Amniotic stem cell (primary cell): ENCODE measurements around the gene TRPC1.
"Not testable (repeated sequence)": the region's sequence is repeated elsewhere in the genome, so short reads cannot be mapped to it uniquely, and the experiment has no call there.

ENCODE experiments used
- DNase-seq: peaks from one replicate; lab custom pipeline; 2025; lab: John Stamatoyannopoulos, UW

Gene TRPC1

DNA sequence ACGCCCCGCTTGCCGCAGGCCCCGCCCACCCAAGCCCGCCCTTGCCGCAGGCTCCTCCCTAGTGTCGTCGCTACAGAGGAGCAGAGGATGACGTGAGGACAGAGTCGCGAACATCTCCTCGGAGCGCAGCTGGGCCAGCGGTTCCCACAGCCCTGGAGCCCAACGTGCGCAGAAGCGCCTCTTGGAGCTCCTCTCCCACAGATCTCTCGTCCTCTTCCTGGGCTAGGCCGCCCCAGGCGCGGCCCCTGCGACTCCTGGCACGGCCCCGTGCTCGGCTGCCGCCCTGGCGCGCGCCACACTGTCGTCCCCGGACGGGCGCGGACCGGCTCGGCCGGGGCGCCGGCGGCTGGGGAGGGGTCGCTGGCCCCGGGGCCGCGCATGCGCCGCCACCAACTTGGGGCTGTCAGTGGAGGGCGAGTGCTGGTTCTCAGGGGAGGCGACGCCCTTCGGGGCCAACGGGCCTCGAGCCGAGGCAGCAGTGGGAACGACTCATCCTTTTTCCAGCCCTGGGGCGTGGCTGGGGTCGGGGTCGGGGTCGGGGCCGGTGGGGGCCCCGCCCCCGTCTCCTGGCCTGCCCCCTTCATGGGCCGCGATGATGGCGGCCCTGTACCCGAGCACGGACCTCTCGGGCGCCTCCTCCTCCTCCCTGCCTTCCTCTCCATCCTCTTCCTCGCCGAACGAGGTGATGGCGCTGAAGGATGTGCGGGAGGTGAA lies at the start of gene TRPC1:
Gene TRPC1 (plus strand): TSS at position 67 of the 714 bp plus-strand sequence. CDS start 526 bp downstream, at position 593.
- DNase-seq = peak; percentile 37

DNA sequence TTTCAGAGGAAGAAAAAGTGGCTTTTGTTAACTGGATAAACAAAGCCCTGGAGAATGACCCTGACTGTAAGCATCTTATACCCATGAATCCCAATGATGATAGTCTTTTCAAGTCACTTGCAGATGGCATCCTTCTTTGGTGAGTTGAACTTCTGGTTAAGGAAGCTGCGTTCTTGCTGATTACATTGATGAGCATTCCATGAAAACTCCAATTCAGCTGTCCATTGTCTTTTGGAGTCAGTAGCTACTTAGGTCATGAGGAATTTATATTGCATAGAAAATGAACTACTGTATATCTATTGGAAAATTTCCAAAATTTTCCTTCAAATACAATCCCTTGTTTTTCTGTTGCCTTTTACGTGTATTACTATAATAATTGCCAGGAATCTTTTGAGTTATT lies 47.7 kb upstream of the TRPC1 start:
- no peak for DNase-seq

DNA sequence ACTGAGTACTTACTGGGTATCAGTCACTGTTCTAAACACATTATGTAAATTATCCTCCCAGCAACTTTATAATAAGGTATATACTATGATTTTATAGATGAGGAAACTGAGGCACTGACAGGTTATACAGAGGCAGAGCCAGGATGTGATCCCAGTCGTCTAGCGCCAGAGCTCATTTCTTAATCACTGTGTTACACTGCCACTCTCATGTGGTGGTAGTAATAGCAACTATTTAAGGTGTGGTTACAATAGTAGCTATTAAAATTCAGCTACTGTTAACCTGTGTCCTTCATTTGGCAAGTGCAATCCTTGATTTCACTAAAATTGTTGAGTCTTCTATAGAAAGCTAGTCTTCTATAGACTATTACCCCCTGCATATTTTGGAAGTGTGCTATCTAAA lies 43.1 kb upstream of the TRPC1 start:
- no peak for DNase-seq

DNA sequence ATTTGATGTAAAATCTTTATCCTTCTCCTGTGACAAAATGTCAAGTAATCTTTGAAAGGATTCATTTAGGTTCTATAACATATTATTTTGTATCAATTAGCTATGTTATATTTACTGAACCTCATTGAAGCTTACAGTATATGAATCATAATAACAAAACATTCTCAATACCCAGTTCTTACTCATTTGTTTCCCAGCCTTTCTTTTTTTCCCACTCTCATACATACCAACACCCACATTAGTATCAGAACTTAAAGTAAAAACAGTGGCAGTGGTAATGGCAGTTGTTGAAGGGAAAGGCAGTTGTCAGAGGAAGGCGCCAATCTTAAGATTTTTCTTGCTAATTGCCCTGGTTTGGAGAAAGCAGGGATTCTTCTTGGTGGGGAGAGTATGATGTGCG lies 33.2 kb upstream of the TRPC1 start:
- DNase-seq = no peak

DNA sequence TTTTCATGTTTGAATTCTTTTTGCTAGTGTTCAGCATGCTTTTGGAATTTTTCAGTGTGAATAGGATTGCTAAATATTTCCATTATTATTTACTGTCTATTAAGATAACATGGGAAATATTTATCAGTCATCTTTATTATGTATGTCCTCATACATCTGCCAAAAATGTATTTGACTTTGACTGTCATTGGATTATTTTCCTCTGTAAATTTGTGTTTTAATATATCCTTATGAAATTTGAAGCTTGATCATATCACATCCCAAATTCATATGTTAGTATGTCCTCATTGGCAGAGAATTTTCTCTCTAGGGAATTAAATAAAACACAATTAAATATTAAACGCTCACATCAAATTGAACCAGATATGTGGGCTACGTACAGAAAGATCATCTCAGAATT lies 32.3 kb upstream of the TRPC1 start:
- DNase-seq = no peak

DNA sequence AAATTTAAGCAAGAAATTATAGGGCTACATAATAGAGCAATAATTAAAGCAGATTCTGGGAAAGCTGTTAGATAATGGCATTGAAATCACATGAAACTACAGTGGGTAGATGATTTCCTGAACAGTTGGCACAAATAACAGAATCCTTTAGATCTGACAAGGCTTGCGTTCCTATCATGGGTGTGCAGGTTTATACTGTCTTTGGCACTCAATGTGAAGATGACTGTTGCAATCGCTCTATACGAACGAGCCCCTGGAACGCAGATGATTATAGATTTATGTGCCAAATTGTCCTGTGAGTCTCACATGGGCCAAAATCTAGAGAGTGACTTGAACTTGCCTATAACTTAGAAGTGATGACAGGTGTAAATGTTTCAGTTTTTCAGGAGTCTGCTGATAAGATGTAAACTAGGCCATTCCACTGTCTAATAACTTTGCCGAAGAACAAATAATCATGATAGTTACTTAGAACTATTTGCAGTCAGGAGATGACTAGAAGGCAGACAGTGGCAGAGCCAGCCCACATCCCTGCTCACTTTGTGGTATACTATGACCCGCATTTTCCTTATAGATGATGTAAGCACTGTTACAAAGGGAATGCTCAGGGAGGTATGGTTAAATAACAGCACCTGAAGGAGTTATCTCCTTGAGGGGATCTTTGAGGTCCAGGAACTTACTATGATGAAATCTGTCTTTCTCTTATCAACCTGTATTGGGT lies 30.5 kb upstream of the TRPC1 start:
- DNase-seq = no peak

DNA sequence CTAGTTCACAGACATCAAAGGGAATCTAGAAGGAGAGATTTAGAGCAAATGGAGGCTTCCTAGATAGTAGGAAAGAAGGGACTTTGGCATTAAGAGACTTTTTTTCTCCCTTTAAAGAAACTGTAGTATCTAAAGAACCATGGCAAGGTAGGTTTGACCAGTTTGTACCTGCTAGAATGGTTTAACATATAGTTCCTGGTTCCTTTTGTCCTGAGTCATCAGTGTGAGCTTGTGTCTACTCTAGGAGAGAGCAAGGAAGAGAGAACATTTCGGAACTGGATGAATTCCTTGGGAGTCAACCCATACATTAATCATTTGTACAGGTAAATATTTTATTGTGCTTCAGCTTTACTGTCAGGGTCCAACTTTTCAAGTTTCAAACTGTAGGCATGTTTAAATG lies 29.6 kb upstream of the TRPC1 start:
- no peak for DNase-seq

DNA sequence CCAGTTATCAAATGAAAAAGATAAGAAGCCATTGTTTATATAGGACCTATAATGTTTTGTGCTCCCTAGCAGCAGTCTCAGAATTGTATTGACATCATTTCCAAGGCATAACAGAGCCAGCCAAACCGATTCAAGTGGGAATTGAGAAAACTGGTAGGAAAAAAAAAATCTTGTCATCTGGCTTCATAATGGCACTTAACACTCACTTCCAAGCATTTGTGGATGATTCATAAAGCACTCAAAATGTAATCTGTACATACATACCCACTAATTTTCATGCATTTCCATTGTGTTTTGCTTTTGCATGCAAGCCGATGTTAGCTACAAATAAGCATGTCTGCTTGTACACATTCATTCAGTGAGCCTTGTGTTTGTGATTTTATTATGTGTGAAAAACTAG lies 18.6 kb upstream of the TRPC1 start:
- no peak for DNase-seq

DNA sequence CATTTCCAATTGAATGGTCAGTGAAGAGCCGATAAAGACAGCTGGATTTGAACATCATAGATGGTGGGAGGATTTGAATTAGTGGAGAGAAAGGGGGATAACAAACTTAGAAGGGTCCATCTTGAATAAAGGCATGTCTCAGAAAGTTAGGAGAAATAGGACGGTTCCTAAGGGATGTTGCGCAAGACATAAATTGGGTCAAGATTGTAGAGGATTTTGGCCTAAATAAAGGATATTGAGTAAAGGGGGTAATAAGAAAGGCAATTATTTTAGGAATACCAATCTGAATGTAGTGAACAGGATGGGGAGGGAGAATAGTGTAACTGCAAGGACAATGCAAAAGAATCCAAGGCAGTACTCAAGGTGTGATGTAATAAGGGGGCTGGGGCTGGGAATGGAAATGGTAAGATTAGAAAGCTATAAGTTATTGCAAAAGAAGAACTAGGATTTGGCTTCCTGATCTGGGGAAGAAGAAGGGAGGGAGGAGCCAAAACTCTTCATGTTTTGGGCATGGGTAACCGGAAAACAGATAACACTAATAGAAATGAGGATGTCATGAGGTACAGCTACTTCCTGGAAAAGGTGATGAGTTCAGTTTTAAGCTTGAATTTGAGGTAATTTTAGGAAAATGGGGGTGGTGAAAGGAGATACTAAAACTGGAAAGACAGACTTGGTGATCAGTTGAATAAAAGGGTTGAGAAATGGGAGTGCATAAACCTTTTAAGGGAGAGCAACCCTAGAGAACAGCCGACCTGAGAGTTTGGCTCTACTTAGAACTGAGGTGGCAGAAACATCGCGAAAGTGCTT lies 17.3 kb upstream of the TRPC1 start:
- DNase-seq = no peak

DNA sequence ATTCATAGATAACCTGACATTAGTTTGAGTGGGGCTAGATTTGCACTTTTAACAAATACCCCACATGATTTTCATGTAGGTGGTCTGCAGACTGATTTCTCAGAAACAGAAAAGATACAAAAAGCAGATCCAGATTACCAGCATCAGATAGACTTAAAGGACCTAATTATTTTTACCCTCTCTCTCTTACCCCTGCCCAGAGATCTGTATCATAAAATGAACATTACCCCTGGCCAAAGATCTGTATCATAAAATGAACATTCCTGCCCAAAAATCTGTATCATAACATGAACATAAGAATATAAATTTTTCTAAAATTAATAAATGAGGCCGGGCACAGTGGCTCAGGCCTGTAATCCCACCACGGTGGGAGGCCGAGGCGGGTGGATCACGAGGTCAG lies 14.6 kb upstream of the TRPC1 start:
- no peak for DNase-seq

DNA sequence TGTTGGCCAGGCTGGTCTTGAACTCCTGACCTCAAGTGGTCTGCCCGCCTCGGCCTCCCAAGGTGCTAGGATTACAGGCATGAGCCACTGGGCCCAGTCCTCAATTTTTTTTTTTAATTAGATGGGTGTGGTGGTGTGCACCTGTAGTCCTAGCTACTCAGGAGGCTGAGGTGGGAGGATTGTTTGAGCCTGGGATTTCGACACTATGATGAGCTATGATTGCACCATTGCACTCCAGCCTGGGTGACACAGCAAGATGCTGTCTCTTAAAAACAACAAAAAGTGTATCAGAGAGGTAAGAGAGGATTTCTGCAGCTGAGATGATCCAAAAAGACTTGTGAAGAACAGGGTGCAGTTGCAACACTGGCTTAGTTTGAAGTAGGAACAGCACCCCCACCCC lies 9.0 kb upstream of the TRPC1 start:
- not testable (repeated sequence) for DNase-seq

DNA sequence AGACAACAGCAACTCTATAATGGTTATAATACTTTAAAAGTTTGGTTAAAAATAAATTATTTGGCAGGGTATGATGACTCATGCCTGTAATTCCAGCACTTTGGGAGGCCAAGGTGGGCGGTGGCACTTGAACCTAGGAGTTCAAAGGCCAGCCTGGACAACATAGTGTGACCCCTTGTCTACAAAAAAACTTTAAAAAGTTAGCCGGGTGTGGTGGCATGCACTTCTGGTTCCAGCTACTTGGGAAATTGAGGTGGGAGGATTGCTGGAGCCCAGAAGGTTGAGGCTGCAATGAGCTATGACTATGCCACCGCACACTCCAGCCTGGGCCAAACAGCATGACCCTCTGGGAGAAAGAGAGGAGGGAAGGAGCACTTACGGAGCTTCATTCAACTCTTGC lies 7.7 kb upstream of the TRPC1 start:
- no peak for DNase-seq

DNA sequence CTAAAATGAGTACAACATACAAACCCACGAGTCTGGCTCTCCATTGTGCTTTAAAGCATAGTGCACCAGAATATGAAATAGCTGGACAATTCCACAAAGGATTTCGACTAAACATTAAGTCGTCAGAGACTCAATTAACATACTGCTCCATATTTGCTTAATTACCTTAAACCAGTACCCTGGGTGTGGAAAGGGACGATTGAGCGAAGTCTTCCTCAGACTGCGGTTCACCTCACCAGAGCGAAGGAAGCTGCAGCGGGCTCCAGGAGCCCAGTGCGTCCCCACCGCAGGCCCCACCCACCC lies 218 bp upstream of the TRPC1 start:
- DNase-seq = no peak

DNA sequence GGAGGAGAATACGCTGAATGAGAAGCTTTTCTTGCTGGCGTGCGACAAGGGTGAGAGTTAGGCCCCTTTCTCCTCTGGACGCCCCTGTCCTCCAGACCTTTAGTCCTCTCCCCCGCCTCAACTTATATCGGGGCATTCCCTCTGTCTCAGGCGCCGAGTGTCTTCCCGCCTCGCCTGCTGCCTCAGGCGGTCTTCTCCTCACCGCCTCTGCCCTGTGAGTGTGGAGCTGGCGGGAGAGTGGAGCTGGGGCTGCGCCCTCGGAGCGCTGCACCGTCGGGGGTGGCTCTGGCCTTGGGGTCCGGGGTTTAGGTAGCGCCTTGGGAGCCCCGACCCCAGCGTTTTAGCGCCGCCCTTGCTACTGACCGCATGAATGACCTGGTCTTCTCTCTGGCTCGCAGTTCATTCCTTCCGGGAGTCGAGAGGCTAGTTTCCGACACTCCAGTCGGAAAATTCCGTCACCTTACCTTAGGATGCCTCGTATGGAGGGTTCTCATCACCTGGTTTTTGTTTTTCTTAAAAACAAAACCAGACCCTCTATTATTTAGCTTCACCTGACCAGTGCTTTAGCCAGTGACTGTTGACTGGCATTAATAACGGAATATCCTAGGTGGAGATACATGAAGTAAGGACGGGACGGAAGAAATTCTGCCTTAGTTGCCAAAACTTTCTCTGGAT lies 985 bp downstream of the TRPC1 start:
- no peak for DNase-seq

DNA sequence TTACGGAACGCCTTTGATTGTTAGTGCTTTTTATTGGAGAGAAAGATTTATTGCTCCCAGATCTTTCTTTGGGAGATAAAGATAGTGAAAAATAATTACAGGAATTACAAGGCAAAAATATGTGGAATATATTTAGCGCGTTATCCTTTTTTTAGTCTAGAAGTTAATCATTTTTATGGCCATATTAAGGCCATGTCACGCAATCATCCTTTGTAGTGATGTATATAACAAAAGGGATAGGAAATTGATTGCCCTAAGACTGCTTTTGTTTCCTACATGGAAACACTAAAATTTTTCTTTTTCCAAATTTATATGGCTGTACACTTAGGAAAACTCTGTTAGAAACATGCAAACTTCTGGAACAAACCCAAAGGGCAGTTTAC lies 1.5 kb downstream of the TRPC1 start:
- DNase-seq = no peak

DNA sequence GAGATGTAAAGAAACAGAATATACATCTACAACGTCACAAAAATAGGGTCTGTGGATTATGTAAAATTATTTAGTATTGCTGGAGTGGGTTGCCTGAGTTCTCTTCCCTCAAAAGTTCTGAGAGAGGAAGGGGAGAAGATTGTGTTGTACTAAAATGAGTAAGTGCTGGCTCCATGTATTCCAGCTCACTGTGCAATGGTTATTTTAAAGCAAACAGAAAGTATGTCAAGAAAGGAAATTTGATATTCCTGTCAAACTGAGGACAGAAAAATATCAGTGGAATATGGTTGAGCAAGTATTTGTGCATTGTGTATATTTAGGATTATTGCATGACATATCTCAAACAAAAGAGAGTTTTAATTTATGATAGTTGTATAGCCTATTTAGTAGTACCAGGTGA lies 2.2 kb downstream of the TRPC1 start:
- no peak for DNase-seq

DNA sequence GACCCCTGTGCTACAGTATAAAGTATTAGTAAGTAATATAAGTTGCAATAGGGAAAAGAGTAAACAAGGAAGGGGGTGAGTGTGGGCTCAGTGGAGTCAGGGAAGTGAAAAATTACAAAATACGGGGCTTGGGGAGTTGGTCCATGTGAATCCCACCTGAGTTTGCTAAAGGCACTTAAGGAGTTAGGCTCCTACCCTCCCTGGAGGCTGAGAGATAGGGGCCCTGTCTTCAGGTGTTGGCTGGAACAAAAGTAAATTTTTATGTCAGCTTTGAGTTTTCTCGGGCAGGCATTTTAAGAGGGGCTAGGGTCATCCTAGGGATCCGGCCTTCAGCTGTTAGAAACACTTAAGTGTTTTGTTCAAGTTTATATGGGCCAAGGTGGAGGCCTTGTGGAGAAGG lies 8.2 kb downstream of the TRPC1 start:
- no peak for DNase-seq

DNA sequence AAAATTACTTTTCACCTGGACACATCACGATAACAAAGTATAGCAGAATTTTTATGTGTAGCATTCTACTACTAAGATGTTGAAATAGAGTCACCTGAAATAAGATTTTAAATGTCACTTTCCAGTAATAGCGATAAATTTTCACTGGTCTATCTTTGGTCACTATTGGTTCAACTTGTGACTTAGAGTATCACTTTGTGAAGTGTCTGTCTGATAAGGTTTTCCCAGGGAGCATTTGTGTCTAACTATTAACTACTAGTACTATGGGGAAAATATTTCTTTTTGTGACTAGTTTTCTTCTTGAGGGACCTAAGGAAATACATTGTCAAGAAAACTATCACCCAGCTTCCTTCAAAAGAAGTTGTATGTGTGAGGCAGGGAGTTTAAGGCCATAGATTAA lies 11.0 kb downstream of the TRPC1 start:
- no peak for DNase-seq

DNA sequence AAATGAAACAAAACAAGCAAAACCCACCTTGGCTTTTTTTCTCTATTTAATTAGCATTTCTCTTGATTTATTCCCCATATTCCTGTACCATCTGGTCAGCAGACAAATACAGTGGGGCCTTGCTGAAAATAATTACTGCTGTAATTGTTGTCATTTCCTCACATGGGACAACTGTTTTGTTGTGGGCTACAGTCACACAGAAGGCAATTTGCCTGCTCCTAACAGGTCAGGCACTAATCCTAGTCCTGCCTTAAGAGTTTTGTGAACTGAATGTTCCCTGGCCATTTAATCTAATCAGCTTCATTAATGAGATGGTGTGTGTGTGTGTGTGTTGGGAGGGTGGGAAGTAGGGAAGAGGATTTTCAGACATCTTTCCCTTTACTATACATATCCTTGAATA lies 11.6 kb downstream of the TRPC1 start:
- DNase-seq = no peak

DNA sequence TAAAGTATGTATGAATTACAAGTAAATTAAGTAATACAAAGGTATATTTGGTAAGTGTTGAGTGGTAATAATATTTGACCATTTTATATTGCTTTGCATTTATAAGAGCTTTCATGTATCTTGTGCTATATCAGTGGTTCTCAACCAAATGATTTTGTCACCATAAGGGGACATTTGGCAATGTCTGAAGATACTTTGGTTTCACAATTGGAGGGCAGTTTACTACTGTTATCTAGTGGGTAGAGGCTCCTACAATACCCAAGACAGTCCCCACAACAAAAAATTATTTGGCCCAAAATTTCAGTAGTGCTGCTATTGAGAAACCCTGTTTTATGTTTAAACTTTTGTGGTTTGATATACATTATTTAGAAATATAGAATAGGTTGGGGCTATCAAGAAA lies 14.6 kb downstream of the TRPC1 start:
- no peak for DNase-seq

DNA sequence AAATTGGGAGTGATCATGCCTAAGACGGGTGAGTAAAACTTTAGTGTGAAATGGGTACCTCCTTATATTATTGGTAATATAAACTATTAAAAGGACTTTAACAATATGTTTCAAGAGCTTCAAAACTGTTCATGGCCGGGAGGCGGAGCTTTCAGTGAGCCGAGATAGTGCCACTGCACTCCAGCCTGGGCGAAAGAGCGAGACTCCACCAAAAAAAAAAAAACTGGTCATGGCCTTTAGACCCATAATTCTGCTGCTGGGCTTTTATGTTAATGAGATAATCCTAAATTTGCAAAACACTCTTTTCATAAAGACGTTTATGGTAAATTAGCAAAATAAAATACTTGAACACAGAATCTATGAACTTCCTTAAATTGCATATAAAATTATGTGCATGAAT lies 22.8 kb downstream of the TRPC1 start:
- DNase-seq = no peak

DNA sequence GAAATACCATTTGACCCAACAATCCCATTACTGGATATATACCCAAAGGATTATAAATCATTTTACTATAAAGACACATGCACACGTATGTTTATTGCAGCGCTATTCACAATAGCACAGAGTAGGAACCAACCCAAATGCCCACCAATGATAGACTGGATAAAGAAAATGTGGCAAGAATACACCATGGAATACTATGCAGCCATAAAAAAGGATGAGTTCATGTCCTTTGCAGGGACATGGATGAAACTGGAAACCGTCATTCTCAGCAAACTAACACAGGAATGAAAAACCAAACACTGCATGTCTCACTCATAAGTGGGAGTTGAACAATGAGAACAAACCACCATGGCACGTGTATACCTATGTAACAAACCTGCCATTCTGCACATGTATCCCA lies 26.7 kb downstream of the TRPC1 start:
- not testable (repeated sequence) for DNase-seq

DNA sequence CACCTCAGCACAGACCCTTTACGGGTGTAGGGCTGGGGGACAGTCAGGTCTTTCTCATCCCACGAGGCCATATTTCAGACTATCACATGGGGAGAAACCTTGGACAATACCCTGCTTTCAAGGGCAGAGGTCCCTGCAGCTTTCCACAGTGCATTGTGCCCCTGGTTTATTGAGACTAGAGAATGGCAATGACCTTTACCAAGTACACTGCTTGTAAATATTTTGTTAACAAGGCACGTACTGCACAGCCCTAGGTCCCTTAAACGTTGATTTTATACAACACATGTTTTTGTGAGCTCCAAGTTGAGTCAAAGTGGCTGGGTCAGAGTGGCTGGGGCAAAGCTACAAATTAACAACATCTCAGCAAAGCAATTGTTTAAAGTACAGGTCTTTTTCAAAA lies 28.8 kb downstream of the TRPC1 start:
- not testable (repeated sequence) for DNase-seq
